Activated T-cell treated with anti-CD3 and anti-CD28 coated beads, Interleukin-2, amount 50 U/mL, for 72 hours (primary cell): ENCODE results near the gene IYD. TPM values are rescaled to one million over a fixed set of nuclear protein-coding genes. Genes with fewer than 3 reads are reported as not detected.

Source experiments
- ATAC-seq, 2 donors: fragments of 150-1000 bp; cut with Tn5 transposase; replicated peaks in 1 of 2; 2 replicates each; pipeline ENCODE4 v1.10.0; 2021; ENCODE audit warnings: moderate library complexity in 2 of 2, mild to moderate bottlenecking in 1 of 2
- DNase-seq, 2 donors: peaks; one replicate each; pipeline ENCODE4 v3.0.0; 2021 to 2022; ENCODE audit warnings: mixed read lengths in 1 of 2
- H3K27ac Mint-ChIP-seq: one replicate; pipeline ENCODE4 v1.8.0; 2022; ENCODE audit warnings: mild to moderate bottlenecking, moderate library complexity, mixed read lengths
- H3K27me3 Mint-ChIP-seq: one replicate; pipeline ENCODE4 v1.8.0; 2022; ENCODE audit warnings: low read depth, mixed read lengths
- H3K36me3 Mint-ChIP-seq, 2 donors: one replicate each; pipeline ENCODE4 v1.8.0; 2022; ENCODE audit warnings: mixed read lengths in 2 of 2, mild to moderate bottlenecking in 1 of 2; ENCODE audit not compliant: insufficient read depth in 2 of 2
- H3K4me1 Mint-ChIP-seq: one replicate; pipeline ENCODE4 v1.8.0; 2022; ENCODE audit warnings: low read depth, mixed read lengths
- H3K4me3 Mint-ChIP-seq, 2 donors: one replicate each; pipeline ENCODE4 v1.8.0; 2022; ENCODE audit warnings: mild to moderate bottlenecking in 2 of 2, mixed read lengths in 2 of 2, moderate library complexity in 2 of 2
- H3K9me3 Mint-ChIP-seq, 2 donors: one replicate each; pipeline ENCODE4 v1.8.0; 2022; ENCODE audit warnings: mixed read lengths in 2 of 2
- total RNA-seq, 2 donors: library from RNA; stranded (reverse); gene quantifications; one replicate each; pipeline ENCODE4 v1.2.3, GENCODE V29; 2022

Gene IYD
- total RNA-seq, 2 donors from 2014 or later = not detected

- Mint-ChIP-seq H3K27me3 (peaks cover 34% of the 10 kb centered on the region), H3K9me3 (no peaks in the 10 kb centered on the region), H3K27ac (no peak overlapping the region), H3K4me1 (no peaks in the 10 kb centered on the region), H3K36me3 (no peaks in the 10 kb centered on the region), H3K4me3 (no peak overlapping the region)
- ATAC-seq (no peak), DNase-seq (no peak)
These were observed 23.1 kb downstream of the IYD start for GRCh38 chr6:150391890-150392289.

- no peaks in the 10 kb centered on the region for H3K36me3 Mint-ChIP-seq
- DNase-seq (no peak), ATAC-seq (no peak)
- H3K9me3 Mint-ChIP-seq = no peaks in the 10 kb centered on the region
- no peak overlapping the region for H3K27ac Mint-ChIP-seq
- H3K4me3 Mint-ChIP-seq = no peak overlapping the region
- no peaks in the 10 kb centered on the region for H3K4me1 Mint-ChIP-seq
- peaks cover 28% of the 10 kb centered on the region for H3K27me3 Mint-ChIP-seq
These were observed 23.8 kb downstream of the IYD start for GRCh38 chr6:150392452-150393220.

GRCh38 chr6:150394053-150394898 lies 25.5 kb downstream of the IYD start:
- DNase-seq = no peak
- no peaks in the 10 kb centered on the region for H3K36me3 Mint-ChIP-seq
- no peak overlapping the region for H3K27ac Mint-ChIP-seq
- no peaks in the 10 kb centered on the region for H3K9me3 Mint-ChIP-seq
- no peak overlapping the region for H3K4me3 Mint-ChIP-seq
- ATAC-seq = no peak
- H3K27me3 Mint-ChIP-seq = peaks cover 12% of the 10 kb centered on the region
- H3K4me1 Mint-ChIP-seq = no peaks in the 10 kb centered on the region

- ATAC-seq (no peak), DNase-seq (no peak)
- Mint-ChIP-seq H3K4me3 (no peak overlapping the region), H3K9me3 (no peaks in the 10 kb centered on the region), H3K27me3 (peaks cover 9% of the 10 kb centered on the region), H3K27ac (no peak overlapping the region), H3K36me3 (no peaks in the 10 kb centered on the region), H3K4me1 (no peaks in the 10 kb centered on the region)
These were observed 26.1 kb downstream of the IYD start for GRCh38 chr6:150394899-150395295.

GRCh38 chr6:150395388-150396009 lies 26.7 kb downstream of the IYD start:
- H3K27me3 Mint-ChIP-seq = peaks cover 9% of the 10 kb centered on the region
- ATAC-seq (peak; percentile 70 to 72), DNase-seq (peak; percentile 45 to 50)
- H3K9me3 Mint-ChIP-seq = no peaks in the 10 kb centered on the region
- H3K27ac Mint-ChIP-seq = no peak overlapping the region
- no peaks in the 10 kb centered on the region for H3K4me1 Mint-ChIP-seq
- H3K4me3 Mint-ChIP-seq = no peak overlapping the region
- H3K36me3 Mint-ChIP-seq = no peaks in the 10 kb centered on the region

- Mint-ChIP-seq H3K27ac (no peak overlapping the region), H3K27me3 (peaks cover 24% of the 10 kb centered on the region), H3K4me1 (no peaks in the 10 kb centered on the region)
These were observed 34.8 kb downstream of the IYD start for GRCh38 chr6:150403458-150404246.

GRCh38 chr6:150406948-150407347 lies 38.1 kb downstream of the IYD start:
- ATAC-seq (no peak), DNase-seq (no peak)
- no peak overlapping the region for H3K4me3 Mint-ChIP-seq
- peaks cover 54% of the 10 kb centered on the region for H3K27me3 Mint-ChIP-seq
- H3K4me1 Mint-ChIP-seq = peaks cover under 1% of the 10 kb centered on the region
- H3K9me3 Mint-ChIP-seq = peaks cover 12 to 16% of the 10 kb centered on the region in 2 donors
- H3K27ac Mint-ChIP-seq = no peak overlapping the region
- peaks cover 13 to 16% of the 10 kb centered on the region in 2 donors for H3K36me3 Mint-ChIP-seq

More at GRCh38 chr6:150403458-150404246, 34.8 kb downstream of the IYD start:
- no peak for ATAC-seq
- no peak overlapping the region for H3K4me3 Mint-ChIP-seq
- peaks cover 12 to 16% of the 10 kb centered on the region in 2 donors for H3K9me3 Mint-ChIP-seq
- peaks cover 13 to 16% of the 10 kb centered on the region in 2 donors for H3K36me3 Mint-ChIP-seq
- DNase-seq = no peak

GRCh38 chr6:150408842-150409241 lies 40.0 kb downstream of the IYD start:
- Mint-ChIP-seq H3K9me3 (peaks cover 12 to 14% of the 10 kb centered on the region in 2 donors), H3K36me3 (peaks cover 13 to 16% of the 10 kb centered on the region in 2 donors), H3K4me3 (no peak overlapping the region), H3K27me3 (peaks cover 72% of the 10 kb centered on the region), H3K27ac (no peak overlapping the region), H3K4me1 (peaks cover 7% of the 10 kb centered on the region)
- ATAC-seq (no peak), DNase-seq (no peak)

GRCh38 chr6:150409576-150410066 lies 40.8 kb downstream of the IYD start:
- Mint-ChIP-seq H3K4me1 (peaks cover 7% of the 10 kb centered on the region), H3K9me3 (peaks cover 12 to 14% of the 10 kb centered on the region in 2 donors), H3K27ac (no peak overlapping the region), H3K36me3 (peaks cover 13 to 16% of the 10 kb centered on the region in 2 donors), H3K4me3 (no peak overlapping the region), H3K27me3 (peaks cover 74% of the 10 kb centered on the region)
- DNase-seq (no peak), ATAC-seq (no peak)

GRCh38 chr6:150410399-150410798 lies 41.6 kb downstream of the IYD start:
- Mint-ChIP-seq H3K27me3 (peaks cover 80% of the 10 kb centered on the region), H3K27ac (no peak overlapping the region), H3K4me3 (no peak overlapping the region), H3K36me3 (peaks cover 8 to 12% of the 10 kb centered on the region in 2 donors), H3K9me3 (peaks cover 8 to 11% of the 10 kb centered on the region in 2 donors), H3K4me1 (peaks cover 9% of the 10 kb centered on the region)
- ATAC-seq = no peak
- DNase-seq = no peak

- DNase-seq = no peak
- ATAC-seq = no peak
These were observed 42.1 kb downstream of the IYD start for GRCh38 chr6:150410906-150411305.

GRCh38 chr6:150412221-150412620 lies 43.4 kb downstream of the IYD start:
- H3K27me3 Mint-ChIP-seq = peaks cover 82% of the 10 kb centered on the region
- ATAC-seq (no peak), DNase-seq (no peak)
- H3K9me3 Mint-ChIP-seq = peaks cover 0 to under 1% of the 10 kb centered on the region in 2 donors
- no peaks in the 10 kb centered on the region for H3K36me3 Mint-ChIP-seq
- peaks cover 26% of the 10 kb centered on the region for H3K4me1 Mint-ChIP-seq
- H3K27ac Mint-ChIP-seq = no peak overlapping the region
- no peak overlapping the region for H3K4me3 Mint-ChIP-seq

More at GRCh38 chr6:150410906-150411305, 42.1 kb downstream of the IYD start:
- no peak overlapping the region for H3K27ac Mint-ChIP-seq
- H3K4me1 Mint-ChIP-seq = peaks cover 14% of the 10 kb centered on the region
- peaks cover 84% of the 10 kb centered on the region for H3K27me3 Mint-ChIP-seq
- H3K9me3 Mint-ChIP-seq = peaks cover 3 to 9% of the 10 kb centered on the region in 2 donors
- H3K4me3 Mint-ChIP-seq = no peak overlapping the region
- H3K36me3 Mint-ChIP-seq = peaks cover 6 to 8% of the 10 kb centered on the region in 2 donors
